Left lobe of liver (tissue), 2 donors: ENCODE results near the gene R3HDM1. TPM values are rescaled to one million over a fixed set of nuclear protein-coding genes. Genes with fewer than 3 reads are reported as not detected.
"Not testable (repeated sequence)": the region's sequence is repeated elsewhere in the genome, so short reads cannot be mapped to it uniquely, and the experiment has no call there.

Experiments used
- ATAC-seq: fragments of 200-7000 bp; cut with Tn5 transposase; one replicate; pipeline ENCODE4 v1.9.1; 2020; ENCODE audit warnings: mild to moderate bottlenecking, moderate library complexity
- DNase-seq: peaks from one replicate; pipeline ENCODE4 v3.0.0-alpha.2; 2020; ENCODE audit warnings: low spot score
- total RNA-seq: library from RNA; stranded (reverse); gene quantifications from one replicate; pipeline ENCODE4 v1.2.1, GENCODE V29; 2021
- donor health status: DM: no; HTN: no; CAD: no; lungs with moderate emphysema.
- donor health status: DM: no; HTN: yes; CAD: no.

The R3HDM1 gene
- total RNA-seq, 1 donor from 2014 or later, result 12.4 TPM

GRCh38 chr2:135701442-135701841 lies 170.2 kb downstream of the R3HDM1 start:
- ATAC-seq (no peak), DNase-seq (no peak)

- ATAC-seq, result peak; percentile 89
- no peak for DNase-seq
These were observed 172.0 kb downstream of the R3HDM1 start for GRCh38 chr2:135703300-135703699.

GRCh38 chr2:135704075-135704474 lies 172.8 kb downstream of the R3HDM1 start:
- not testable (repeated sequence) for ATAC-seq, DNase-seq

- ATAC-seq (no peak), DNase-seq (no peak)
These were observed 176.9 kb downstream of the R3HDM1 start for GRCh38 chr2:135708159-135708558.

DNA sequence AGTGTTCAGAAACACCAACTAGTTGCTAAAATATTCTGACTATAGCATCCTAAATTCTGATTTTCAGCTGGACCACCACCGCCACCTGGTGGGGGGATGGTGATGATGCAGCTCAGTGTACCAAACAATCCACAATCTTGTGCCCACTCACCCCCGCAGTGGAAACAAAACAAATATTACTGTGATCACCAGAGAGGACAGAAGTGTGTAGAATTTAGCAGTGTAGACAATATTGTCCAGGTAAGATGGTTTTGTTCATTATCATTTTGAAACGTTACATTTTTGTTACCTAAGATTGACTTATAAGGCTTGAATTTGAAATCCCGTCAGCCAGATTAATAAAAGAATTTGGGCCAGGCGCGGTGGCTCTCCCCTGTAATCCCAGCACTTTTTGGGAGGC lies 178.7 kb downstream of the R3HDM1 start:
- DNase-seq (peak; percentile 59), ATAC-seq (peak; percentile 94)

GRCh38 chr2:135715086-135715485 lies 183.8 kb downstream of the R3HDM1 start:
- not testable (repeated sequence) for ATAC-seq, DNase-seq

- DNase-seq, result no peak
- ATAC-seq, result no peak
These were observed 196.9 kb downstream of the R3HDM1 start for GRCh38 chr2:135728064-135728743.

GRCh38 chr2:135732561-135732960 lies 201.3 kb downstream of the R3HDM1 start:
- DNase-seq, result no peak
- ATAC-seq, result no peak

DNA sequence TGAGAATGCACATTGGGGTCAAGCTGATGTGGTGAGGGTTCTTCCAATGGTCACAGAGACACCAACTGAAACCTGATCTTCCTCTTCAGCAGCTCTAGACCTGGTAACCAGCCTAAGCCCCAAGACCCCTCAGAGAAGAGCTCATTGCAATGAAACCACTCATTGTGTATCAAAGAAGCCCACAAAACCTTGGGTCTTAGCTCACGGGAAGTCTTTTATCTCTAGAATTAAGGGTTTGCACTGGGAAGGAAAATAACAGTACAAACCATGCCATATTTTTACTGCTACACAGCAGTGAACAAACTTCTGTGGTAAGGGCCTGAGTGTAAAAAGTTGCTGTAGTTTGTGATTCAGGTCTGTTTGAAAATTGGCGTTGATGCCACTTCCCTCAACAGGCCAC lies 201.8 kb downstream of the R3HDM1 start:
- ATAC-seq, result no peak
- no peak for DNase-seq

DNA sequence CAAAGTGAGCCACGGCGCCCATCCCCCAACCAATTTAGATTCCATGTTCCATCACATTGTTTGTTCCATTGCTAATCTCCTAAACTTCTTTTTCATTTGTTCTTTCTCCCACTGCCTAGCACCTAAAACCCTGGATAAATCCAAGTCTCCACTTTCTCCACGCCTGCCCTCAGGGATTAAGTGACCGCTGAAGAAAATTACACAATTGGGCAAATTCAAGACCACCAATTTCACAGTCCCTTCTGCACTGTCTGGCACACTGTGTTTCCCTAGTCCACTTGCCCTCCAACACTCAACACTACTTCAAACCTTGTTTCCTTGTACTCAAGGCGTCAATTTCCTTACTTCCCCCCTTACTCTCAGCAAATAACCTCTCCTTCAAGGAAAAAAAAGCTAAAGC lies 205.3 kb downstream of the R3HDM1 start:
- ATAC-seq (no peak), DNase-seq (no peak)

GRCh38 chr2:135740206-135740605 lies 208.9 kb downstream of the R3HDM1 start:
- DNase-seq (no peak), ATAC-seq (no peak)

DNA sequence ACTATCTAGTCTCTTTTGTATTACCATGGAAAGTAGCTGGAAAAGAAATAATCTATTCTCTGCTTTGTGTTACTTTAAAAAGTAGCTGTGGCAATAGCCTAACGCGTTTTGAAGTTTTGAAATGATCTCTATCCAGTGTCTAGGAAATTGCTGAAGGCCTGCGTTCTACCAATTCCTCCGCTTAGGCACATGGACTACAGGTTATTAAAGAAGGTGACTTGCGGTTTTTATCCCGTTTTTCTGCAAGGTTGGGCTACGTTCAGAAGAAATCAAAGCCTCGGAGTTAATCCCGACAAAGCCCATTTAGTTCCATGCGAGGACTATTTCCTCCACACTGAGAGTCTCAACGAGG lies 209.7 kb downstream of the R3HDM1 start:
- DNase-seq, result no peak
- no peak for ATAC-seq

DNA sequence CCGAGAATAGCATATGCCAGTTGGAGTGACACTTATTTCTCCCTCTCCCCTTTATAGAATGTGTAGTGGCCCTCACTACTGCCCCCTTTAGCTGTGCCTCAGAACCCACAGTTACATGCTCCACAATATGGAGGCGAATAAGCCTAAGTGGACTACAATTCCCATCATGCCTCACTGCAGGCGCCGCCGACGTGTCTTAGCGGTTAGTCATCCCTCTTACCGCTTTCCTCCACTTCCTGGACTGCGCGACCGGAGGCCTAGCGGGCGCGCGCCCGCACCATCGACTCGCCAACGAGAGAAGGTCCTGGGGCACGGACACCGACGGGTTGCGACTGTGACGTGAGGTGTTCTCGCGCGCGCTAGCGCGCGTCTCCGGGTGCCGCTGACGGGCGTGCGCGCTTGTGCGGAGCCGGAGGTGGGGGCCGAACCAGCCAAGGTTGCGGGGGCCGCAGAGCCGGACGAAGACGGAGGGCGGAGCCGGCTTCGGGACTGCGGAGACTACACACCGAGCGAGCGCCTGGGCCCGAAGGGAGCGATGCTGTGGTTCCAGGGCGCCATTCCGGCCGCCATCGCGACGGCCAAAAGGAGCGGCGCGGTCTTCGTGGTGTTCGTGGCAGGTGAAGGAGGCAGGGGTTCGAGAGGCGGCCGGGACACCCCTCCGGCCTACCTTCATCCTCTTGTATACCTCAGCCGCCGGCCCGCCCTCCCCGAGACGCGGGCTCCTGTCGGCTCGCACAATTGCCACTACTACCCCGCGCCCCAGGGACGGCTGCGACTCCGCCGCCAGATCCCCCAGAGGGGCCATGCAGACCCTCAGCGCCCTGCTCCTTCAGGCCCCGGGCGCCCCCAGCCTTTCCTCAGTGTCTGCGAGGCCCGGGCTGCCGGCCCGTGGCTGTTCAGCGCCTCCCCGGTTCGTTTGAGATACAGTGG lies 210.4 kb downstream of the R3HDM1 start, which contains the start of gene UBXN4:
TSS of gene UBXN4 (plus strand) at position 461 of the 930 bp plus-strand sequence. CDS start at position 536, 75 bp downstream.
- DNase-seq, result peak; percentile 99
- ATAC-seq, result peak; percentile 92

DNA sequence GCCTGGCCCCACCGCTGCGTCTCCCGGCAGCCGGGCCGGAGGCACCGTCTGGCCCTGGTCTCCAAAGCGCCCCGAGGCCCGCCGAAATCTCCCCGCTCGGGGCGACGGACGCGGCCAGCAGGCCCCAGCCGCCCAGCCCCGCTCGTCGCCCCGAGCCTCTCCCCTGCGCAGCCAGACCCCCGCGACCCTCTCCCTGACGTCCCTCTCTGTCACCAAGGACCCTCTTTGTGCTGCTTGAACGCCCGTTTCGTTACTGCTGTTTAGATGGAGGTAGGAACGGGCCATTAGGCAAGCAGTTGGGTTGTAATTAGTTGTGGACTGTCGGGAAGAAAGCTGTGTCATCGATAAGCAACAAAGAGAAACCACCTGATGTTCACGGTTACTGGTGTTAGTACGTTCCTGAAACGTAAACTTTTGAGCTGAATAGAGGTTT lies 211.1 kb downstream of the R3HDM1 start:
- ATAC-seq (peak; percentile 57), DNase-seq (peak; percentile 63)

- DNase-seq, result no peak
- ATAC-seq, result no peak
These were observed 212.6 kb downstream of the R3HDM1 start for GRCh38 chr2:135743860-135744259.

- ATAC-seq (no peak), DNase-seq (no peak)
These were observed 213.6 kb downstream of the R3HDM1 start for GRCh38 chr2:135744760-135745314.

DNA sequence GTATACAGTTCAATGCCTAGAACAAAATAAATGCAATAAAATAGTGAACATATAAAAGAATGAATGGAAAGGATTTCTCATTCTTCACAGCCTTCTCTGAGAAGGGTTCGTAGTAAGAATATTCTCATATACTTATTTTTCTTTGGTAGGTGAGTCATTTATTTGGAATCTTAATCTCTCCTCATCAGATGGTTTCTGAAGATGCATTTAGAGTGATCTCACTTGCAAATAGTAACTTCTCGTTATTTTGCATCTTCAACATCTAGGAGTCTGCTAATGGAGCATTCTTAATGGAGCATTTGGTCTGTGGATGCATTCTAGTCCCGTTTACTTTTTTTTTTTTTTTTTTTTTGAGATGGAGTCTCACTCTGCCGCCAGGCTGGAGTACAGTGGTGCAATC lies 214.3 kb downstream of the R3HDM1 start:
- ATAC-seq (no peak), DNase-seq (no peak)

DNA sequence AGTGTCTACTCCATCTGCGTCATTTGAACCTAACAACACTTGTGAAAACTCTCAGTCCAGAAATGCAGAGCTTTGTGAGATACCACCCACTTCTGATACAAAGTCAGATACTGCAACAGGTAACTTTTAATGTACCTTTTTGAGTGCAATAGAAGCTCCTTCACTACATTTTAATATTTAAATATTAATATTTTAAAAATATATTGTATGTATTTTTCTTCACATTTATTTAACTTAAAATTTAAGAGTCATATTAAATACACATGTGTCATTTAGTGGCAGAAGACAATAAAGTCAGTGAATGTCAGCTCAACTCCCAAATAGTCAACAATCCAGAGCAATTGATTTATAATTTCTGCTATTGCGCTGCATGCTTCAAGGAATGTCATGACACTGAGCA lies 224.3 kb downstream of the R3HDM1 start:
- ATAC-seq (no peak), DNase-seq (no peak)

DNA sequence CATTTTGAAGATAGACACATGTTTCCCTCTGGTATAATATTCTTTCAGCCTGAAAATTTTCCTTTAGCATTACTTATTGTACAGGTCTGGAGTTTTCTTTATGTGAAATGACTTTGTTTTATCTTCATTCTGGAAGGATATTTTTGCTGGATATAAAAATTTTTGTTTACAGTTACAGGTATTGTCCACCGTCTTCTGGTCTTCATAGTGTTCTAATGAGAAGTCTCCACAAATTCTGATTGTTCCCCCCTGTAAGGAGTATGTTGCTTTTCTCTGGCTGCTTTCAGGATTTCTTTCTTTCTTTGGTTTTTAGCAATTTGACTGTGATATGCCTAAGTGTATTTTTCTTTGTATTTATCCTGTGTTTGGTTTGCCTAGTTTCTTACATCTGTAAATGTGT lies 225.4 kb downstream of the R3HDM1 start:
- ATAC-seq, result no peak

GRCh38 chr2:135762022-135762421 lies 230.7 kb downstream of the R3HDM1 start:
- DNase-seq (no peak), ATAC-seq (no peak)

More for the DNA sequence above, 225.4 kb downstream of the R3HDM1 start:
- DNase-seq, result no peak

- no peak for ATAC-seq
- DNase-seq, result no peak
These were observed 231.2 kb downstream of the R3HDM1 start for GRCh38 chr2:135762530-135762929.

DNA sequence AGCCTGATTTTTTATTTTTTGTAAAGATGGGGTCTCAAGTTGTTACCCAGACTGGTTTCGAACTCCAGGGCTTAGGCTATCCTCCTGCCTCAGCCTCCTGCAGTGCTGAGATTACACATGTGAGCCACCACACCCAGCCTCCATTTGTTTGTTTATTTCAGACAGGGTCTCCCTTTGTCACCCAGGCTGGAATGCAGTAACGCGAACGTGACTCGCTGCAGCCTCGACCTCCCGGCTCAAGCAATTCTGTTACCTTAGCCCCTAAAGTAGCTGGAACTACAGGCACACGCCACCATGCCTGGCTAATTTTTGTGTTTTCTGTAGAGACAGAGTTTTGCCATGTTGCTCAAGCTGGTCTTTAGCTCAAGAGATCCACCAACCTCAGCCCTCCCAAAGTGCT lies 237.6 kb downstream of the R3HDM1 start:
- ATAC-seq, result no peak
- DNase-seq, result no peak
